Psoas muscle (tissue), 8 donors: ENCODE data around the gene VSTM2B. TPM values are rescaled to one million over a fixed set of nuclear protein-coding genes. Genes with fewer than 3 reads are reported as not detected.

Source experiments
- ATAC-seq, 4 donors: fragments of 200-7000 bp; cut with Tn5 transposase; one replicate each; pipeline ENCODE4 v1.9.1; 2020; ENCODE audit warnings: moderate library complexity in 3 of 4, mild to moderate bottlenecking in 2 of 4
- DNase-seq, 2 donors: peaks; one replicate each; pipeline ENCODE4 v3.0.0-alpha.2; 2020
- H3K27ac ChIP-seq: fragments of 200-600 bp; one replicate; pipeline ENCODE4 v1.8.0; 2022
- H3K27me3 ChIP-seq, 3 donors: fragments of 200-600 bp in 1 of 3; one replicate each; pipeline versions ENCODE4 v1.6.1 to v1.8.0; 2013 to 2022; ENCODE audit warnings: low read length in 2 of 3, mild to moderate bottlenecking in 2 of 3, moderate library complexity in 1 of 3; ENCODE audit not compliant: insufficient read depth in 3 of 3
- H3K36me3 ChIP-seq, 2 donors: fragments of 200-600 bp in 1 of 2; one replicate each; pipeline versions ENCODE4 v1.6.1 to v1.8.0; 2013 to 2022; ENCODE audit warnings: low read depth in 1 of 2, mild to moderate bottlenecking in 1 of 2, moderate library complexity in 1 of 2; ENCODE audit not compliant: insufficient read depth in 1 of 2
- H3K4me1 ChIP-seq: fragments of 200-600 bp; one replicate; pipeline ENCODE4 v1.8.0; 2022
- H3K4me3 ChIP-seq: fragments of 200-600 bp; one replicate; pipeline ENCODE4 v1.8.0; 2022; ENCODE audit warnings: mild to moderate bottlenecking
- H3K9me3 ChIP-seq: fragments of 200-600 bp; one replicate; pipeline ENCODE4 v1.8.0; 2022
- CTCF ChIP-seq: fragments of 200-600 bp; IDR thresholded peaks from one replicate; pipeline ENCODE4 v1.8.0; 2022; ENCODE audit warnings: antibody characterized with exemption
- WGBS, 3 donors: extraction: QIAGEN DNeasy Blood & Tissue Kit; methylation state at CpG; one replicate each; pipeline versions ENCODE4 v1.1.6 to v1.1.7; 2013; 5-methylcytosine and 5-hydroxymethylcytosine counted together
- intact Hi-C, 2 donors: fragments of 100-400 bp; cut with DNase I; formaldehyde crosslinking; loops; one replicate each; pipeline versions ENCODE4 v1.11.0 to v1.14.2; 2022
- polyA plus RNA-seq, 3 donors: library from polyadenylated mRNA; stranded (reverse); fragments of 200-250 nt; gene quantifications; one replicate each; pipeline ENCODE4 v1.2.3, GENCODE V29; 2013
- total RNA-seq, 4 donors: library from RNA; stranded (reverse); fragmentation: NEBNext Ultra II Directional in 2 of 4; extraction: Animal tissue kit (Norgen Biotek cat#: 25700) in 2 of 4; gene quantifications; one replicate each; pipeline versions ENCODE4 v1.2.1 to v1.2.4, GENCODE V29; 2021 to 2023
- donor health status: healthy with polysubstance abuse.
- donor health status: DM: no; HTN: no; CAD: no; lungs with moderate emphysema.
- donor health status: Bipolar disorder and iron deficiency.
- donor health status: healthy.
- donor health status: DM: yes; HTN: yes; CAD: no.
- donor health status: DM: no; HTN: no; CAD: no.
- donor health status: DM: no; HTN: no; CAD: no.
- donor health status: DM: yes; HTN: yes; CAD: no.

The VSTM2B gene
- total and polyA plus RNA-seq, 7 donors, result not detected

DNA sequence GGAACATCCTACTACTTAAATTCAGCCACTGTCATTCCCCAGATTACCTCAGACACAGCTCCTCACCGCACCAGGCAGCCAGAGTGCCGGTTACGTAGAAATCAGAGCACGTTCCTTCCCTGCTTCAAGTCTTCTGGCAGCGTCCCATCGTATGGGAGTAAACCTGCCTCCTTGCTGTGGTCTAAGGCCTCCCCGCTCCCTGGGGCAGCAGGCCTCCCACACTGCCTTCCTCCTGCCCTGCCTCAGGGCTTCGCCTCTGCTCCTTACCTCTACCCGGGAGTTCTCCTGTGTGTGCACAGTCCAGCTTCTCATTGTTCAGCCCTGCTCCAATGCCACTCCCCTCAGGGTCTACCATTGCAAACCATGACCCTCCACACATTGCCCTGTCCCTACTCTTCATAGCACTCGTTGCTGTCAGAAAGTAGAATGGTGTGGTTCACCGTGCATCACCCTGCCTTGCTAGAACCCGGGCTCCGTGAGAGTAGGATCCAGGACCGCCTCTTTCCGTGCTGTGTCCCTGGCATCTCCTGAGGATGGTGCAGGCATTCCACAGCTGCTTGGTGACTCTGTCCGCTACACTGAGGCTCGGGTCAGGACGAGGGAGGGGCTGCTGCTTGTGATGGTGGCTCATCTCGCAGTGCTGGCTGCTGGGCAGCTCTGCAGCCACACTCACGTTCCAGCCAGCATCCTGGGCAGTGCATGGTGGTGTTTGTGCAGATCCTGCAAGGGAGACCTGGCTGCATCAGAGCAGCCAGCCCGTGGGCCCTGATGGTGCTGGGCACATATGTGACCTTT, 87.2 kb downstream of the VSTM2B start:
- WGBS, 3 donors, result 86 to 93% (median 91%) methylated on average over 21 of the region's 21 CpGs
- TF ChIP-seq CTCF, result no peak
- ATAC-seq (no peak), DNase-seq (no peak)
- Histone ChIP-seq H3K4me1 (peaks cover 11% of the 10 kb centered on the region), H3K27ac (no peak overlapping the region), H3K9me3 (no peaks in the 10 kb centered on the region), H3K4me3 (no peak overlapping the region), H3K36me3 (peaks cover 3 to 79% of the 10 kb centered on the region in 2 donors), H3K27me3 (no peaks in the 10 kb centered on the region)
- intact Hi-C loops, result loop anchor here in 1 of 2 donors (10.0 kb wide), 1 partner anchor 262 kb away; no protein-coding TSS in a partner anchor

GRCh38 chr19:29614046-29614445, 88.3 kb downstream of the VSTM2B start:
- H3K4me1 ChIP-seq, result peaks cover 11% of the 10 kb centered on the region
- no peak for ATAC-seq
- no peak for DNase-seq
- intact Hi-C loops, result loop anchor here in 1 of 2 donors (10.0 kb wide), 1 partner anchor 261 kb away; no protein-coding TSS in a partner anchor
- no peak overlapping the region for H3K27ac ChIP-seq
- 84 to 91% (median 85%) methylated on average over 7 of the region's 7 CpGs for WGBS, 3 donors
- no peak overlapping the region for H3K4me3 ChIP-seq
- no peaks in the 10 kb centered on the region for H3K27me3 ChIP-seq
- H3K9me3 ChIP-seq, result no peaks in the 10 kb centered on the region
- H3K36me3 ChIP-seq, result peaks cover 3 to 70% of the 10 kb centered on the region in 2 donors
- no peak for TF ChIP-seq CTCF

Other genes starting within 250 kb of the VSTM2B start
- 10 to 100 TPM; 45.3 to 70.3 (median 47.9) TPM for gene POP4, start 80.3 kb downstream of the VSTM2B start, total RNA-seq
- 100 to 1,000 TPM in 1 of 3 donors, 10 to 100 TPM in 2; 63.9 to 144 (median 97.3) TPM for gene POP4, start 80.3 kb downstream of the VSTM2B start, polyA plus RNA-seq
- gene PLEKHF1, start 139.5 kb downstream of the VSTM2B start, total RNA-seq, result 100 to 1,000 TPM in 1 of 4 donors, 10 to 100 TPM in 2, 1 to 10 TPM in 1; 5.1 to 119 (median 44.0) TPM
- 10 to 100 TPM; 60.2 to 77.0 (median 73.8) TPM for gene PLEKHF1, start 139.5 kb downstream of the VSTM2B start, polyA plus RNA-seq
- gene C19orf12, start 189.3 kb downstream of the VSTM2B start, total RNA-seq, result 10 to 100 TPM; 37.5 to 93.3 (median 55.6) TPM
- gene C19orf12, start 189.3 kb downstream of the VSTM2B start, polyA plus RNA-seq, result 100 to 1,000 TPM in 1 of 3 donors, 10 to 100 TPM in 2; 46.8 to 142 (median 68.4) TPM